CD4-positive, alpha-beta memory T cell (primary cell): Measurements from ENCODE around the gene COL27A1. TPM values are rescaled to one million over a fixed set of nuclear protein-coding genes. Genes with fewer than 3 reads are reported as not detected.
"Not testable (repeated sequence)": the region's sequence is repeated elsewhere in the genome, so short reads cannot be mapped to it uniquely, and the experiment has no call there.

Experiments
- CTCF ChIA-PET: fragments of 350-600 bp; sonication (Branson Sonifier 250); formaldehyde crosslinking; loops from one replicate; lab custom pipeline; 2021; ENCODE audit warnings: inconsistent platforms; ENCODE audit not compliant: partially characterized antibody; lab: Charles Lee
- POLR2A ChIA-PET: fragments of 350-600 bp; sonication (Branson Sonifier 250); formaldehyde crosslinking; loops from one replicate; lab custom pipeline; 2021; ENCODE audit not compliant: partially characterized antibody; lab: Charles Lee
- DNase-seq, 5 donors: peaks; one replicate each; pipeline versions ENCODE4 v3.0.0 to v3.0.0-alpha.2; 2020 to 2022; ENCODE audit warnings: mixed read lengths in 1 of 5
- H3K27ac ChIP-seq: one replicate; pipeline ENCODE4 v1.7.0; 2013; ENCODE audit warnings: low read depth, low read length
- H3K27me3 ChIP-seq: 2 replicates; pipeline ENCODE4 v1.7.0; 2013; ENCODE audit warnings: mild to moderate bottlenecking, low read length, moderate library complexity; ENCODE audit not compliant: insufficient read depth
- H3K36me3 ChIP-seq: 2 replicates; pipeline ENCODE4 v1.7.0; 2013; ENCODE audit warnings: mild to moderate bottlenecking, low read length, moderate library complexity; ENCODE audit not compliant: insufficient read depth
- H3K4me1 ChIP-seq: 2 replicates; pipeline ENCODE4 v1.7.0; 2013; ENCODE audit warnings: mild to moderate bottlenecking, low read length, moderate library complexity; ENCODE audit not compliant: insufficient read depth
- H3K4me3 ChIP-seq, 2 donors: one replicate each; pipeline ENCODE4 v1.7.0; 2013; ENCODE audit warnings: low read length in 2 of 2, mild to moderate bottlenecking in 1 of 2
- H3K9me3 ChIP-seq, 2 donors: one replicate each; pipeline ENCODE4 v1.7.0; 2013; ENCODE audit warnings: low read length in 2 of 2, control low read depth in 1 of 2; ENCODE audit not compliant: control insufficient read depth in 1 of 2
- H3K27ac Mint-ChIP-seq, 7 donors: one replicate each; pipeline ENCODE4 v1.8.0; 2020 to 2021; ENCODE audit warnings: mixed read lengths in 7 of 7, mild to moderate bottlenecking in 6 of 7, inconsistent platforms in 3 of 7, moderate library complexity in 3 of 7
- H3K27me3 Mint-ChIP-seq, 2 donors: one replicate each; pipeline ENCODE4 v1.8.0; 2020 to 2021; ENCODE audit warnings: mixed read lengths in 2 of 2
- H3K36me3 Mint-ChIP-seq, 2 donors: one replicate each; pipeline ENCODE4 v1.8.0; 2020 to 2021; ENCODE audit warnings: mixed read lengths in 2 of 2, inconsistent platforms in 1 of 2, mild to moderate bottlenecking in 1 of 2
- H3K4me1 Mint-ChIP-seq, 4 donors: one replicate each; pipeline ENCODE4 v1.8.0; 2020 to 2021; ENCODE audit warnings: mixed read lengths in 4 of 4, mild to moderate bottlenecking in 1 of 4
- H3K4me3 Mint-ChIP-seq, 8 donors: one replicate each; pipeline ENCODE4 v1.8.0; 2020 to 2021; ENCODE audit warnings: mixed read lengths in 8 of 8, mild to moderate bottlenecking in 7 of 8, moderate library complexity in 6 of 8, inconsistent platforms in 3 of 8
- H3K9me3 Mint-ChIP-seq, 8 donors: one replicate each; pipeline ENCODE4 v1.8.0; 2020 to 2021; ENCODE audit warnings: mixed read lengths in 8 of 8, mild to moderate bottlenecking in 5 of 8, inconsistent platforms in 3 of 8, moderate library complexity in 1 of 8
- intact Hi-C: fragments of 100-400 bp; cut with micrococcal nuclease; formaldehyde crosslinking; loops from one replicate; pipeline ENCODE4 v1.15.1; 2023
- polyA plus RNA-seq, 2 donors: library from polyadenylated mRNA; unstranded; fragments of 300-500 nt; fragmentation: Illumina TruSeq; gene quantifications; one replicate each; pipeline ENCODE4 v1.2.3, GENCODE V29; 2021
- total RNA-seq, 2 experiments: library from RNA; stranded (reverse); gene quantifications; one replicate each; pipeline ENCODE4 v1.2.3, GENCODE V29; 2021

COL27A1 gene
- total and polyA plus RNA-seq, 4 experiments from 2014 or later: 1.3 TPM; not detected in 2

- H3K27me3 Mint-ChIP-seq: peaks cover 0 to 3% of the 10 kb centered on the region in 2 donors
- H3K36me3 ChIP-seq: no peaks in the 10 kb centered on the region
- ChIA-PET POLR2A (no interaction called here), CTCF (interaction anchor here (1.3 kb wide), 1 partner anchor 104 kb away, joined by 3 read pairs; no protein-coding TSS in a partner anchor)
- H3K4me3 ChIP-seq: no peak overlapping the region
- H3K4me3 Mint-ChIP-seq: no peak overlapping the region
- DNase-seq: no peak
- H3K27ac ChIP-seq: no peak overlapping the region
- peaks cover 3 to 4% of the 10 kb centered on the region in 2 donors for H3K36me3 Mint-ChIP-seq
- H3K27ac Mint-ChIP-seq: no peak overlapping the region
- no peaks in the 10 kb centered on the region for H3K4me1 Mint-ChIP-seq
- no peaks in the 10 kb centered on the region for H3K9me3 ChIP-seq
- peaks cover 3 to 28% (median 15%) of the 10 kb centered on the region in 8 donors for H3K9me3 Mint-ChIP-seq
- H3K4me1 ChIP-seq: no peaks in the 10 kb centered on the region
- intact Hi-C loops: no loop called here
- H3K27me3 ChIP-seq: no peaks in the 10 kb centered on the region
These were observed 32.5 kb downstream of the COL27A1 start for GRCh38 chr9:114187827-114188226.

- H3K36me3 ChIP-seq: no peaks in the 10 kb centered on the region
- H3K27me3 ChIP-seq: no peaks in the 10 kb centered on the region
- Mint-ChIP-seq H3K4me1 (no peaks in the 10 kb centered on the region), H3K4me3 (no peak overlapping the region), H3K36me3 (peaks cover 3 to 4% of the 10 kb centered on the region in 2 donors), H3K27me3 (peaks cover 0 to 9% of the 10 kb centered on the region in 2 donors), H3K9me3 (peaks cover 3 to 28% (median 15%) of the 10 kb centered on the region in 8 donors), H3K27ac (no peak overlapping the region)
- no peak overlapping the region for H3K4me3 ChIP-seq
- intact Hi-C loops: no loop called here
- ChIA-PET POLR2A (no interaction called here), CTCF (no interaction called here)
- H3K9me3 ChIP-seq: no peaks in the 10 kb centered on the region
- DNase-seq: no peak
- no peaks in the 10 kb centered on the region for H3K4me1 ChIP-seq
- H3K27ac ChIP-seq: no peak overlapping the region
These were observed 34.7 kb downstream of the COL27A1 start for GRCh38 chr9:114189823-114190562.

- Mint-ChIP-seq H3K9me3 (peaks cover 3 to 28% (median 15%) of the 10 kb centered on the region in 8 donors), H3K27me3 (peaks cover 0 to 9% of the 10 kb centered on the region in 2 donors), H3K4me3 (no peak overlapping the region), H3K4me1 (no peaks in the 10 kb centered on the region), H3K27ac (no peak overlapping the region), H3K36me3 (peaks cover 3 to 4% of the 10 kb centered on the region in 2 donors)
- no peak overlapping the region for H3K27ac ChIP-seq
- ChIA-PET POLR2A (no interaction called here), CTCF (no interaction called here)
- no peak for DNase-seq
- H3K27me3 ChIP-seq: no peaks in the 10 kb centered on the region
- H3K4me1 ChIP-seq: no peaks in the 10 kb centered on the region
- intact Hi-C loops: no loop called here
- no peaks in the 10 kb centered on the region for H3K9me3 ChIP-seq
- H3K4me3 ChIP-seq: no peak overlapping the region
- H3K36me3 ChIP-seq: no peaks in the 10 kb centered on the region
These were observed 35.2 kb downstream of the COL27A1 start for GRCh38 chr9:114190563-114190905.

DNA sequence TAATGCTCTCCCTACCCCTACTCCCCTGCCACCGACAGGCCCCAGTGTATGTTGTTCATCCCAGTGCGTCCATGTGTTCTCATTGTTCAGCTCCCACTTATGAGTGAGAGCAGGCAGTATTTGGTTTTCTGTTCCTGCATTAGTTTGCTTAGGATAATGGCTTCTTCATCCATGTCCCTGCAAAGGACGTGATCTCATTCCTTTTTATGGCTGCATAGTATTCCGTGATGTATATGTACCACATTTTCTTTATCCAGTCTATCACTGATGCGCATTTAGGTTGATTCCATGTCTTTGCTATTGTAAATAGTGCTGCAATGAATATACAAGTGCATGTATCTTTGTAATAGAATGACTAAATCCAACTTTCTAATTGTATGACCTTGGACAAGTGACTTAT lies 36.1 kb downstream of the COL27A1 start:
- H3K27me3 ChIP-seq, H3K4me1 ChIP-seq, H3K27ac ChIP-seq, H3K4me3 Mint-ChIP-seq, H3K9me3 ChIP-seq, H3K4me1 Mint-ChIP-seq, H3K27me3 Mint-ChIP-seq, H3K36me3 Mint-ChIP-seq, intact Hi-C loops, H3K36me3 ChIP-seq, DNase-seq, H3K4me3 ChIP-seq, H3K27ac Mint-ChIP-seq, CTCF ChIA-PET, POLR2A ChIA-PET: not testable (repeated sequence)
- peaks cover 3 to 28% (median 15%) of the 10 kb centered on the region in 8 donors for H3K9me3 Mint-ChIP-seq

DNA sequence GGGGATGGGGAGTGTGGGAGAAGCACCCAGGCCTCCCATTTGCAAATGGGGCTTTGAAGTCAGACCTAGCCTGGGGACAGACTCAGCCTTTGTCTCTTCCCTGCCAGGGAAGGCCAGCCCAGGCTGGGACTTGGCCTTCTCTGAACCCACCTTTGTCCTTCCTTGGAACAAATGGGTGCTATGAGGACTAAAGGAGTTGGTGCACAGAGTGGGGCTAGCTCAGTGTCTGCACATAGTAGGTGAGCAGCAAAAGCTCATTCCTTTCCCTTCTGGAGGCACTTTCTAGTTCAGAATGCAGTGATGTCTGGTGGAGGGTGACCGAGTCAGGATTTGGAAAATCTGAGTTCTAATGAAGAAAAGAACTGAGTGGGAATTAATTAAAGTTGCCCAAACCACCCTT lies 37.2 kb downstream of the COL27A1 start:
- CTCF ChIA-PET: no interaction called here
- DNase-seq: no peak
- Mint-ChIP-seq H3K4me3 (no peak overlapping the region), H3K9me3 (peaks cover 3 to 28% (median 15%) of the 10 kb centered on the region in 8 donors), H3K27me3 (peaks cover 0 to 9% of the 10 kb centered on the region in 2 donors), H3K36me3 (peaks cover 3 to 4% of the 10 kb centered on the region in 2 donors), H3K27ac (no peak overlapping the region), H3K4me1 (no peaks in the 10 kb centered on the region)
- Histone ChIP-seq H3K36me3 (no peaks in the 10 kb centered on the region), H3K27ac (no peak overlapping the region), H3K4me3 (no peak overlapping the region), H3K4me1 (no peaks in the 10 kb centered on the region), H3K9me3 (no peaks in the 10 kb centered on the region), H3K27me3 (no peaks in the 10 kb centered on the region)
- POLR2A ChIA-PET: no interaction called here
- intact Hi-C loops: no loop called here

DNA sequence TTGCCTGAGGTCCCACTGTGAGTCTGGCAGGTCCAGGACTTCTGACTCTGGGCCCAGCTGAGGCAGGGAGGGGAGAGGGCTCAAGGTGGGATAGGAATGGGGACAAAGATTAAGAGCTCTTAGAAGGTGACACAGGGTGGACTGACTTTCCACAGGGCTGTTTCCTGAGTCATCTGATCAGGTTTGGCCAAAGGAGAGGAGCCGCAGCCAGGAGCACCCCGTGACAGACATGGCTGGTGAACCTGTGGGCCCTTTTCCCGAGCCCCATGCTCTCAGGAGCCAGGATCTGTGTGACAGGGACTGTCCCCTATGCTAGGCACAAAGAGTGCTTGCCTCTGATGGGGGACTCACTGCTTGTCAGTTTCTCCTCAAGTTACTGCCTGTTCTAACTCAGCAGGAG lies 37.8 kb downstream of the COL27A1 start:
- Mint-ChIP-seq H3K4me1 (no peaks in the 10 kb centered on the region), H3K27me3 (peaks cover 0 to 9% of the 10 kb centered on the region in 2 donors), H3K36me3 (peaks cover 3 to 4% of the 10 kb centered on the region in 2 donors), H3K27ac (no peak overlapping the region), H3K9me3 (peaks cover 3 to 28% (median 15%) of the 10 kb centered on the region in 8 donors), H3K4me3 (no peak overlapping the region)
- intact Hi-C loops: no loop called here
- POLR2A ChIA-PET: no interaction called here
- H3K36me3 ChIP-seq: no peaks in the 10 kb centered on the region
- H3K4me3 ChIP-seq: no peak overlapping the region
- H3K4me1 ChIP-seq: no peaks in the 10 kb centered on the region
- DNase-seq: no peak
- no peaks in the 10 kb centered on the region for H3K9me3 ChIP-seq
- CTCF ChIA-PET: no interaction called here
- H3K27me3 ChIP-seq: no peaks in the 10 kb centered on the region
- H3K27ac ChIP-seq: no peak overlapping the region

- Histone ChIP-seq H3K9me3 (no peaks in the 10 kb centered on the region), H3K27me3 (no peaks in the 10 kb centered on the region), H3K4me1 (no peaks in the 10 kb centered on the region), H3K36me3 (no peaks in the 10 kb centered on the region), H3K27ac (no peak overlapping the region), H3K4me3 (no peak overlapping the region)
- Mint-ChIP-seq H3K36me3 (no peaks in the 10 kb centered on the region), H3K9me3 (peaks cover 0 to 8% (median 5%) of the 10 kb centered on the region in 8 donors), H3K27me3 (peaks cover 0 to 6% of the 10 kb centered on the region in 2 donors), H3K4me3 (no peak overlapping the region), H3K27ac (no peak overlapping the region), H3K4me1 (no peaks in the 10 kb centered on the region)
- no peak for DNase-seq
- ChIA-PET CTCF (interaction anchor here (2.4 kb wide), 1 partner anchor 41 kb away, joined by 6 read pairs; the partner anchor contains the start of gene COL27A1), POLR2A (no interaction called here)
- intact Hi-C loops: no loop called here
These were observed 40.8 kb downstream of the COL27A1 start for GRCh38 chr9:114196117-114196516.
